K562 (cell line): Measurements from ENCODE around the gene MPG. TPM values are rescaled to one million over a fixed set of nuclear protein-coding genes. Genes with fewer than 3 reads are reported as not detected.

Experiments
- ATAC-seq: fragments of 200-7000 bp; cut with Tn5 transposase; 3 replicates; pipeline ENCODE4 v1.9.1; 2020; ENCODE audit warnings: moderate library complexity
- BruUV-seq: library from RNA; stranded (reverse); fragments of 400-500 nt; replicated peaks from 2 replicates; lab custom pipeline; 2021; lab: Mats Ljungman, UMichigan
- CTCF ChIA-PET: fragments of 300-600 bp; formaldehyde crosslinking; extraction: SDS; loops from one replicate; lab custom pipeline; 2021; ENCODE audit warnings: low intra/inter-chr PET ratio; lab: Yijun Ruan, JAX
- POLR2A ChIA-PET: fragments of 300-600, 350-650 bp; sonication (Branson Sonifier 250); formaldehyde crosslinking; extraction: SDS; loops from one replicate; lab custom pipeline; 2021; ENCODE audit warnings: antibody characterized with exemption, inconsistent platforms; lab: Yijun Ruan, JAX
- DNase-seq, 4 experiments: peaks; one replicate each; pipeline versions ENCODE4 v3.0.0 to v3.0.0-alpha.2; 2011 to 2018; ENCODE audit warnings: low spot score in 3 of 4, mixed read lengths in 3 of 4; ENCODE audit errors: extremely low read depth in 1 of 4
- FAIRE-seq: peaks from 2 replicates; lab custom pipeline; 2011; peaks lifted over from hg19 to GRCh38; lab: Jason Lieb, UNC
- H2AFZ ChIP-seq: 2 replicates; pipeline ENCODE4 v1.6.0; 2011; ENCODE audit warnings: low read depth, low read length, control low read depth, inconsistent platforms
- H3K27ac ChIP-seq: fragments of 200-600 bp; 3 replicates; pipeline ENCODE4 v1.8.0; 2011; ENCODE audit warnings: low read depth, mild to moderate bottlenecking, control low read depth, inconsistent platforms, low read length, moderate library complexity, mixed read lengths; ENCODE audit errors: extremely low read depth
- H3K27me3 ChIP-seq, 2 experiments: fragments of 300-600 bp in 1 of 2; 2 replicates in 1 of 2; 3 replicates in 1 of 2; pipeline versions ENCODE4 v1.6.0 to v1.8.0; 2011; ENCODE audit warnings: inconsistent platforms in 2 of 2, low read length in 2 of 2, mild to moderate bottlenecking in 1 of 2, mixed read lengths in 1 of 2, moderate library complexity in 1 of 2; ENCODE audit not compliant: control insufficient read depth in 2 of 2, insufficient read depth in 2 of 2
- H3K36me3 ChIP-seq: fragments of 300-600 bp; 3 replicates; pipeline ENCODE4 v1.8.0; 2011; ENCODE audit warnings: mild to moderate bottlenecking, low read length, inconsistent platforms; ENCODE audit not compliant: control insufficient read depth, insufficient read depth
- H3K4me1 ChIP-seq, 2 experiments: fragments of 200-600 bp in 1 of 2; replicated peaks in 1 of 2; 2 replicates in 1 of 2; 3 replicates in 1 of 2; pipeline versions ENCODE4 v1.5.1 to v1.8.0; 2011; ENCODE audit warnings: inconsistent platforms in 2 of 2, low read length in 2 of 2, mild to moderate bottlenecking in 1 of 2, mixed read lengths in 1 of 2, moderate library complexity in 1 of 2; ENCODE audit not compliant: control insufficient read depth in 2 of 2, insufficient read depth in 2 of 2
- H3K4me2 ChIP-seq: 2 replicates; pipeline ENCODE4 v1.6.1; 2011; ENCODE audit warnings: low read length, control low read depth, inconsistent platforms, mixed read lengths; ENCODE audit not compliant: insufficient read depth
- H3K4me3 ChIP-seq: fragments of 200-600 bp; sonication (generic), shearing (Covaris generic); 2 replicates; pipeline ENCODE4 v1.5.1; 2016; ENCODE audit warnings: control low read depth, inconsistent platforms
- H3K79me2 ChIP-seq: fragments of 200-600 bp; 3 replicates; pipeline ENCODE4 v1.8.0; 2011; ENCODE audit warnings: low read length, inconsistent platforms; ENCODE audit not compliant: control insufficient read depth, insufficient read depth
- H3K9ac ChIP-seq, 2 experiments: 2 replicates each; pipeline versions ENCODE4 v1.6.0 to v1.6.1; 2011; ENCODE audit warnings: low read depth in 2 of 2, low read length in 2 of 2, control low read depth in 1 of 2, inconsistent platforms in 1 of 2, mild to moderate bottlenecking in 1 of 2, mixed read lengths in 1 of 2; ENCODE audit not compliant: insufficient read depth in 1 of 2
- H3K9me1 ChIP-seq: one replicate; pipeline ENCODE4 v1.6.0; 2011; ENCODE audit warnings: inconsistent platforms, mild to moderate bottlenecking, low read length, moderate library complexity; ENCODE audit not compliant: control insufficient read depth, insufficient read depth
- H3K9me3 ChIP-seq: replicated peaks from 2 replicates; pipeline ENCODE4 v1.5.1; 2011; ENCODE audit warnings: low read depth, low read length, inconsistent platforms; ENCODE audit not compliant: control insufficient read depth, insufficient read depth
- H4K20me1 ChIP-seq: replicated peaks from 2 replicates; pipeline ENCODE4 v1.6.1; 2011; ENCODE audit warnings: low read length, inconsistent platforms, mixed read lengths; ENCODE audit not compliant: control insufficient read depth, insufficient read depth
- MED1 ChIP-seq: sonication (generic); formaldehyde crosslinking; IDR thresholded peaks from 2 replicates; pipeline ENCODE4 v1.8.1; 2023; ENCODE audit warnings: missing genetic modification reagents, borderline replicate concordance
- NBN ChIP-seq: fragments of 450-650 bp; IDR thresholded peaks from 2 replicates; pipeline ENCODE4 v1.6.1; 2016; ENCODE audit warnings: low read depth, mild to moderate bottlenecking
- NFRKB ChIP-seq: fragments of 450-650 bp; IDR thresholded peaks from 2 replicates; pipeline ENCODE4 v1.6.1; 2016; ENCODE audit warnings: low read depth
- PCBP1 ChIP-seq: fragments of 200-400 bp; formaldehyde crosslinking; IDR thresholded peaks from 2 replicates; pipeline ENCODE4 v1.6.1; 2018; ENCODE audit warnings: mild to moderate bottlenecking, low read depth, low read length; ENCODE audit not compliant: poor library complexity, severe bottlenecking
- RBM34 ChIP-seq: fragments of 200-400 bp; formaldehyde crosslinking; IDR thresholded peaks from 2 replicates; pipeline ENCODE4 v1.6.1; 2018; ENCODE audit warnings: low read length, borderline replicate concordance; ENCODE audit not compliant: insufficient read depth
- SP1 ChIP-seq: sonication (generic); formaldehyde crosslinking; IDR thresholded peaks from 2 replicates; pipeline ENCODE4 v1.8.1; 2022; ENCODE audit warnings: mild to moderate bottlenecking, missing genetic modification reagents
- STAG1 ChIP-seq: sonication (generic); formaldehyde crosslinking; IDR thresholded peaks from 2 replicates; pipeline ENCODE4 v1.5.0; 2020; ENCODE audit warnings: missing genetic modification reagents, borderline replicate concordance
- ZNF143 ChIP-seq: sonication (generic); formaldehyde crosslinking; IDR thresholded peaks from 2 replicates; pipeline ENCODE4 v1.9.0; 2022; ENCODE audit warnings: mild to moderate bottlenecking, missing genetic modification reagents
- ZNF699 ChIP-seq: fragments of 250-450 bp; sonication (Bioruptor Pico); IDR thresholded peaks from 2 replicates; pipeline ENCODE4 v1.8.0; 2021; ENCODE audit warnings: mild to moderate bottlenecking, moderate library complexity; ENCODE audit not compliant: insufficient replicate concordance
- WGBS: fragments of 100-300 bp; shearing (Covaris generic); methylation state at CpG from one replicate; pipeline ENCODE4 v1.1.6; 2016; ENCODE audit warnings: low coverage, mixed read lengths; ENCODE audit not compliant: insufficient coverage; ENCODE audit errors: missing lambda C conversion rate; 5-methylcytosine and 5-hydroxymethylcytosine counted together
- in situ Hi-C: fragments of 300-500 bp; cut with MboI; formaldehyde crosslinking; loops from 4 replicates; pipeline ENCODE4 v1.15.0; 2018; ENCODE audit warnings: inconsistent platforms, mixed read lengths
- intact Hi-C: fragments of 100-400 bp; cut with micrococcal nuclease; formaldehyde crosslinking; loops from 2 replicates; pipeline ENCODE4 v1.14.2; 2022
- polyA plus RNA-seq, 8 experiments: library from polyadenylated mRNA; depleted of rRNA in 4 of 8; stranded (reverse) in 5 of 8; unstranded in 3 of 8; fragments of >200 nt; fragmentation: Nextera tagmentation in 2 of 8; fragmentation: Illumina TruSeq in 1 of 8; extraction: Ambion mirVana in 2 of 8; extraction: Trizol in 1 of 8; gene quantifications; 2 replicates each; pipeline versions ENCODE4 v1.2.1 to v1.2.3, GENCODE V29; 2011 to 2014; ENCODE audit warnings: inconsistent platforms in 1 of 8, missing spikeins in 1 of 8
- total RNA-seq, 7 experiments: library from RNA; depleted of rRNA in 6 of 7; stranded (reverse); fragments of >200 nt in 6 of 7; fragmentation: Illumina TruSeq in 2 of 7; extraction: Trizol in 2 of 7; gene quantifications; 2 replicates each; pipeline versions ENCODE4 v1.2.1 to v1.2.3, GENCODE V29; 2011 to 2021; ENCODE audit warnings: low replicate concordance in 1 of 7
- TF ChIP-seq, protein P1 (sequence below): sonication (generic); formaldehyde crosslinking; IDR thresholded peaks from 2 replicates; pipeline ENCODE4 v1.9.0; 2022; ENCODE audit warnings: mild to moderate bottlenecking, missing genetic modification reagents

Gene MPG
- total and polyA plus RNA-seq, 9 of the 15 experiments (the other 6 are each of a cell fraction or from before 2014, with no cell fraction given), result 0.42 to 226 (median 36.2) TPM

GRCh38 chr16:65745-66144 is 12.3 kb upstream of the MPG start (continued):
- no peak for TF ChIP-seq ZNF699 (CRISPR knock-in tag)

DNA sequence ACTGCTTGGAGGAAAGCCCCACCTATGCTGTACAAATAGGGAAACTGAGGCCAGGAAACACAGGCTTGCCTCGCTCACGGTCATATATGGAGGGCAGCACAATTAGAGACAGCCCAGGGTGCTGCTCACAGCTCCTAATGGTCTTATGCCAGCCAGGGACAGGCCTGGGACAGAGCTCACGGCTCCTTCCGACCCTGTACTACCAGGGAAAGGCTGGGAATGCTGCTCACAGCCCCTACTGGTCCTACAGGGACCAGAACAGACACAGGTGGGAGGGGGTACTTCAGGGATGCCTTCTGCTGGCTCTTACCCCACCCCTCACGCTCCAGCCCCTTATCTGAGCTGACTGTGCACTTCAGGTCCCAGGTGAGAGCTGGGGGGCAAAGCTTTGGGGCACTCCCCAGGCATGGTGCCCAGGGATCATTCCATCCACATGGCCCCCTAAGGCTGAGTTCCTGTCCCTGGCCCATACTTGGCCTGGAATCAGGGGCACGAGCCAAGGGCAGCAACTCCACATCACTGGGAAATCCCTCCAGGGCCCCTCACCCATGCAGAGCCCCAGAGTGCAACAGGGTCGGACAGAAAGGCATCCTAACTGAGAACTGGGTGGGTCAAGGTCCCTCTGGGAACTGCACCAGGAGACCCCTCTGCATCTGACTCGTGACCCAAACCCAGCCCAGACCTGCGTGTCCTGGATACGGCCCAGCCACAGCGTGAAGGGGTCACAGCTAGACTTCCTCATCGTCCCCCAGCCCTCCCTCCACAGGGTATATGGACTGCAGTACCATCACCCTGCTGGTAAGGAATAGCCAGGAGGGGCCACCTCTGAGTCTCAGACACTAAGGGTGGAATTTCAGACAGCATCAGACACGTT is 11.5 kb upstream of the MPG start:
- no peak overlapping the region for H2AFZ ChIP-seq
- H3K9ac ChIP-seq, result peak overlapping the region in 1 of 2 experiments; percentile 37; a peak in 2 of 4 replicates
- POLR2A ChIA-PET, result interaction anchor here (0.6 to 1.7 kb wide), 10 partner anchors 9 to 584 kb away, joined by 3 to 8 read pairs (median 4); partner anchors contain the start of genes HBQ1 and POLR3K
- DNase-seq (no peak), FAIRE-seq (peak; percentile 6), ATAC-seq (no peak)
- TF ChIP-seq, protein P1, sequence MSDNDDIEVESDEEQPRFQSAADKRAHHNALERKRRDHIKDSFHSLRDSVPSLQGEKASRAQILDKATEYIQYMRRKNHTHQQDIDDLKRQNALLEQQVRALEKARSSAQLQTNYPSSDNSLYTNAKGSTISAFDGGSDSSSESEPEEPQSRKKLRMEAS (CRISPR knock-in tag), result 0 out of 2 replicates have a peak, but pooled peaks have one; percentile 8
- no peak for TF ChIP-seq SP1 (CRISPR knock-in tag)
- TF ChIP-seq ZNF143, result no peak
- TF ChIP-seq MED1 (CRISPR knock-in tag), result 0 out of 2 replicates have a peak, but pooled peaks have one; percentile 10
- no peak for TF ChIP-seq RBM34
- TF ChIP-seq STAG1 (CRISPR knock-in tag), result no peak
- TF ChIP-seq NBN, result no peak
- TF ChIP-seq PCBP1, result no peak
- no peak for TF ChIP-seq NFRKB
- H3K79me2 ChIP-seq, result no peaks in the 10 kb centered on the region
- WGBS, result 54% methylated on average over 13 of the region's 13 CpGs
- H3K36me3 ChIP-seq, result no peaks in the 10 kb centered on the region
- no TSS peak for BruUV-seq
- H3K4me3 ChIP-seq, result no peak overlapping the region
- CTCF ChIA-PET, result interaction anchor here (0.8 to 7.3 kb wide), 4 partner anchors 30 to 296 kb away, joined by 3 to 125 read pairs (median 24); partner anchors contain the start of gene HBQ1
- intact Hi-C loops, result no loop called here
- in situ Hi-C loops, result no loop called here
- H3K9me3 ChIP-seq, result no peaks in the 10 kb centered on the region
- peaks cover 10% of the 10 kb centered on the region for H4K20me1 ChIP-seq
- H3K9me1 ChIP-seq, result no peaks in the 10 kb centered on the region
- no peak overlapping the region for H3K27ac ChIP-seq
- H3K4me1 ChIP-seq, result peaks cover 0 to 58% of the 10 kb centered on the region in 2 experiments; a peak in 3 of 5 replicates
- no peaks in the 10 kb centered on the region for H3K27me3 ChIP-seq
- no peak overlapping the region for H3K4me2 ChIP-seq
